HG03066 (cell line): ENCODE results near the gene METTL16.
"Not testable (repeated sequence)": the region's sequence is repeated elsewhere in the genome, so short reads cannot be mapped to it uniquely, and the experiment has no call there.

ENCODE experiments used
- ATAC-seq: cut with Tn5 transposase; IDR thresholded peaks from one replicate; pipeline ENCODE4 v1.9.1; 2021; ENCODE audit warnings: low read depth; ENCODE audit not compliant: unreplicated experiment

Gene METTL16

GRCh38 chr17:2503627-2504026 is 8.1 kb downstream of the METTL16 start:
- ATAC-seq: no peak

- ATAC-seq: no peak
These were observed 8.7 kb downstream of the METTL16 start for GRCh38 chr17:2502871-2503580.

- no peak for ATAC-seq
These were observed 11.2 kb downstream of the METTL16 start for GRCh38 chr17:2500446-2500845.

- not testable (repeated sequence) for ATAC-seq
These were observed 22.4 kb downstream of the METTL16 start for GRCh38 chr17:2489286-2489685.

GRCh38 chr17:2487306-2487705 is 24.4 kb downstream of the METTL16 start:
- no peak for ATAC-seq

- not testable (repeated sequence) for ATAC-seq
These were observed 25.0 kb downstream of the METTL16 start for GRCh38 chr17:2486709-2487108.

GRCh38 chr17:2485970-2486369 is 25.7 kb downstream of the METTL16 start:
- no peak for ATAC-seq

- no peak for ATAC-seq
These were observed 26.1 kb downstream of the METTL16 start for GRCh38 chr17:2485543-2485942.

GRCh38 chr17:2484876-2485275 is 26.8 kb downstream of the METTL16 start:
- no peak for ATAC-seq

GRCh38 chr17:2483084-2483483 is 28.6 kb downstream of the METTL16 start:
- no peak for ATAC-seq

GRCh38 chr17:2482218-2482617 is 29.5 kb downstream of the METTL16 start:
- ATAC-seq: no peak

GRCh38 chr17:2481760-2482159 is 29.9 kb downstream of the METTL16 start:
- ATAC-seq: no peak

GRCh38 chr17:2478458-2478857 is 33.2 kb downstream of the METTL16 start:
- ATAC-seq: no peak

GRCh38 chr17:2475056-2475455 is 36.6 kb downstream of the METTL16 start:
- ATAC-seq: no peak

- no peak for ATAC-seq
These were observed 37.3 kb downstream of the METTL16 start for GRCh38 chr17:2474371-2474770.

GRCh38 chr17:2468270-2468669 is 43.4 kb downstream of the METTL16 start:
- no peak for ATAC-seq

GRCh38 chr17:2466931-2467330 is 44.8 kb downstream of the METTL16 start:
- no peak for ATAC-seq

GRCh38 chr17:2462481-2462880 is 49.2 kb downstream of the METTL16 start:
- ATAC-seq: no peak

- ATAC-seq: no peak
These were observed 51.8 kb downstream of the METTL16 start for GRCh38 chr17:2459917-2460271.

GRCh38 chr17:2457913-2458312 is 53.8 kb downstream of the METTL16 start:
- ATAC-seq: no peak

GRCh38 chr17:2456475-2456874 is 55.2 kb downstream of the METTL16 start:
- ATAC-seq: no peak

- ATAC-seq: no peak
These were observed 55.7 kb downstream of the METTL16 start for GRCh38 chr17:2455956-2456355.

- ATAC-seq: no peak
These were observed 57.8 kb downstream of the METTL16 start for GRCh38 chr17:2453866-2454265.
